VCaP (cell line): Measurements from ENCODE around the gene CACNA1B.

Experiments
- H3K27ac ChIP-seq: fragments of 450-650 bp; 2 replicates; pipeline ENCODE4 v1.5.1; 2017
- TF ChIP-seq, protein P1 (sequence below): fragments of 450-650 bp; conservative IDR thresholded peaks from 2 replicates; pipeline ENCODE4 v1.5.1; 2017; ENCODE audit warnings: mild to moderate bottlenecking, moderate library complexity

Gene CACNA1B

DNA sequence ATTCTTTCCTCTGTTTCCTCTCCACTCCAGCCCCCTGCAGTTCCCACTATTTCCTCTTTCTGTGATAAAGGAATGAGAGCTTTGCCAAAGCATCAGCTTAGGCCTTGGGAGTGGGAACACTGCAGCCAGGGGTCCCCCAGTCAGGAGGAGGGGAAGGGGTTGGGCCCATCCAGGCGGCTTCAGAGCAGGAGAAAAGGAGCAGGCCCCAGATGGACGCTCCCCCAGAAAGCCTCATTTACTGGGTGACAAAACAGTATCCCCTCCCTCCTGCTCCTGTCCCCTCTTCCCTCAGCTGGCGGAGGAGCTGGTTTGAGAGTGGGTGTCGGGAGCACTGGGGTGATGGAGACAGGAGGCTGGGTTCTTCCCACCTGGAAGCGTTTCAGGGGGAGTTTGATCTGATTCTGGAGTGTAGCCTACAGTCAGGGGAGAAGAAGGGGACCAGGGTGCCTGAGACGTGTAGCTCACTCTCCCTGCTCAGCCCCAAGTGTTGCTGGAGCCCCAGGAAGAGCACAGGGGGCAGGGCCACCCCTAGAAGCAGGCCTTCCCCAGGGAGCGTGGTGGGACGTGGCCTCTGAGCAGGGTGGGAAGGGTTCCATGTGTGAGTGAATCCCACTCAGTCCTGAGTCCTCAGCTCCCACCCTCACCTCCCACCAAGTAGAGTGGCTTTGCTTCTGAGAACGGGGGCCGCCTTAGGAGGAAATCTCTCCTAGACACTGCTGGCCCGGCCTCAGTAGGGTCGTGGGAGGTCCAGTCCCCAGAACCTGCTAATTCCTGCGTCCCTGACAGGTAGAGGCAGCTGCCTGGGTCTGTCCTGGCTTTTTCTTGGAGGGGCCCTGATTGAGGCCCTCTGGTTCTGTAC lies 173.1 kb downstream of the CACNA1B start:
- TF ChIP-seq, protein P1, sequence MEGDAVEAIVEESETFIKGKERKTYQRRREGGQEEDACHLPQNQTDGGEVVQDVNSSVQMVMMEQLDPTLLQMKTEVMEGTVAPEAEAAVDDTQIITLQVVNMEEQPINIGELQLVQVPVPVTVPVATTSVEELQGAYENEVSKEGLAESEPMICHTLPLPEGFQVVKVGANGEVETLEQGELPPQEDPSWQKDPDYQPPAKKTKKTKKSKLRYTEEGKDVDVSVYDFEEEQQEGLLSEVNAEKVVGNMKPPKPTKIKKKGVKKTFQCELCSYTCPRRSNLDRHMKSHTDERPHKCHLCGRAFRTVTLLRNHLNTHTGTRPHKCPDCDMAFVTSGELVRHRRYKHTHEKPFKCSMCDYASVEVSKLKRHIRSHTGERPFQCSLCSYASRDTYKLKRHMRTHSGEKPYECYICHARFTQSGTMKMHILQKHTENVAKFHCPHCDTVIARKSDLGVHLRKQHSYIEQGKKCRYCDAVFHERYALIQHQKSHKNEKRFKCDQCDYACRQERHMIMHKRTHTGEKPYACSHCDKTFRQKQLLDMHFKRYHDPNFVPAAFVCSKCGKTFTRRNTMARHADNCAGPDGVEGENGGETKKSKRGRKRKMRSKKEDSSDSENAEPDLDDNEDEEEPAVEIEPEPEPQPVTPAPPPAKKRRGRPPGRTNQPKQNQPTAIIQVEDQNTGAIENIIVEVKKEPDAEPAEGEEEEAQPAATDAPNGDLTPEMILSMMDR: no peak
- no peak overlapping the region for H3K27ac ChIP-seq

DNA sequence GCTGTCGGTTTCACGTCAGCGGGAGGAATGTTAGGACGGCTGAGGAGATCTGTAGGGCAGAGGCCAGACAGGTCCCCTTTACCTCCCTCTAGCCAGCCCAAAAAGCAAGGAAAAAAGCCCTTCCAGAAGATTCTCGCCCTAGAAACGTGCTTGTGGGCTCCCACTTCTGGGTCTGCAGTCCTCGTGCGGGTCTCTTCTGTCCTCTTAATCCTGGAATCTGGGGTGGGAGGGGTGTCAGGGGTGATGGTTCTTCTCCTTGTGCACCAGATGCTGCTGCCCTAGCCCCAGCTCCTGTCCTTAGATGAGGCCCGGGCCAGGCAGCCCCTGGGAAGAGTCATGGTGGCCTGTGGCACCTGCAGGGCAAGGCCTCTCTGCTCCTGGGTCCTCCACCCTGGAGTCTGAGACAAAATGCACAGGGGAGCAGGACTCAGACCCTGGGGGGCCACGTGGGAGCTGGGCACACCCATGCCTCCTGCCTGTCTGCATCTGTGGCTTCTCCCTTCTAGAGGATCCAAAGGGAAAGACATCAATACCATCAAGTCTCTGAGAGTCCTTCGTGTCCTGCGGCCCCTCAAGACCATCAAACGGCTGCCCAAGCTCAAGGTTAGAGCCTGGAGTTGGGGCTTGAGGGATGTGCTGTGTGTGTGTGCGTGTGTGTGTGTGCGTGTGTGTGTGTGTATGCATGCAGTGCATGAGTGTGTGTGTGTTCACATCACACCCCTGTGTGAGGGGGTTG lies 174.2 kb downstream of the CACNA1B start:
- TF ChIP-seq, protein P1: no peak
- no peak overlapping the region for H3K27ac ChIP-seq

DNA sequence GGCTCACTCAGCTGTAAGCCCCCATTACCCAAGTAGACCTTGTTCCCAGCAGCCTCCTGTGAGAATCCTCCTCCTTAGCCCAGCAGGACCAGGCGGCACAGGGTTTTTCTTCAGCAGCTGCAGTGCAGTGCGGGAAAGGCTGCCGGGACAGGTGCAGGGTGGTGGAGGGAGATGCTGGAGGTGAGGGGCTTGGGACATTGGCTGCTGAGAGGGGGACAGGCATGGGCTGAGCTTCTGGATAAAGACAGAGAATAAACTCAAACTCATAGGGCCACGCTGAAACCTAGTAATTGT lies 174.7 kb downstream of the CACNA1B start:
- H3K27ac ChIP-seq: no peak overlapping the region
- TF ChIP-seq, protein P1: no peak

DNA sequence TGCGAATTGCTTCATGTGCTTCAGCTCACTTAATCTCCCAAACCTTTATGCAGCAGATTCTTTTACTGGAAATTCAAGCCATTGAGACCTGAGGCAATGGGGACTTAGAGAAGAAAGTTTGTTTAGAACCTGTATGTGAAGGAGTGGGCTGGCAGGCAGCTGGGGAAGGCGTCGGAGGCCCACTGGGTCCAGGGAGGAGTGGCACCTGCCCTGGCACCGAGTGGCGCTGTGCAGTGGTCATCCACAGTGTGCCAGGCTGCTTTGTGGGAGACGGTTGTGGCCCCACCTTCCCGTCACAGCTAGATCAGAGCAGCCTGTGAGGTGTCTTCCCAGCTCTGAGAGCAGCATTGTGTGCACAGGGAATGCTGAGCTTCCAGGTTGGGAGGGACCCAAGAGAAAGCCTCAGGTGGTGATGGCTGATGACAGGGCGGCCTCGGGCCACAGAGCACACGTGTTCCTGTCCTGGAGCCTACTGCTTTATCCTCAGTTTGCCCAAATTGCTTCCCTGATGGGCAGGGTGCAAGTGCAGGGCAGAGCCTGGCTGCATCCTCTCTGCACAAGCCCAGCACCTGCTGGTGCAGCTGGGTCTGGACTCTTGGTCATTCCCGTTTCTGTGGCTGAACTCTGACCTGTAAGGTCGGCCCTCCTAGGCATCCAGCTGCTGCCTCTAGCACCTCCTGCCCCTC lies 175.2 kb downstream of the CACNA1B start:
- TF ChIP-seq, protein P1: no peak
- H3K27ac ChIP-seq: no peak overlapping the region

DNA sequence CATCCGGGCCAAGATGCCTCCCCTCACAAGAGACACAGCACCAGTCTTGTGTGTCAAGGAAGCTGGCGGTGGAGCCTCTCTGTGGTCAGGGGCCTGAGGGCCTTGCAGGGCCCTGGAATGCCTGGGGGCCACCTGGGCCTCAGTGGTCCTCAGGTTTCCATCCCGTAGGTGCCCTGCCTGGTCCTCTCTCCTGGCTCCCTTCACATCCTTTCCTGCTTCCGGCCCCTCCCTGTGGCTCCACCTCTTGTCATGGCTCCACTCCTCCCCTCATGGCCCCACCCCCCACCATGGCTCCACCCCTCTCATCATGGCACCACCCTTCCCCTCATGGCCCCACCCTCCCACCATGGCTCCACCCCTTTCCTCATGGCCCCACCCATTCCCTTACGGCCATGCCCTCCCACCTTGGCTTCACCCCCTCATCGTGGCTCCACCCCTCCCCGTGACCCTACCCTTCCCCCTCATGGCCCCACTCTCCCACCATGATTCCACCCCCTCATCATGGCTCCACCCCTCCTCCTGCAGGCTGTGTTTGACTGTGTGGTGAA lies 175.8 kb downstream of the CACNA1B start:
- no peak overlapping the region for H3K27ac ChIP-seq
- TF ChIP-seq, protein P1: no peak

DNA sequence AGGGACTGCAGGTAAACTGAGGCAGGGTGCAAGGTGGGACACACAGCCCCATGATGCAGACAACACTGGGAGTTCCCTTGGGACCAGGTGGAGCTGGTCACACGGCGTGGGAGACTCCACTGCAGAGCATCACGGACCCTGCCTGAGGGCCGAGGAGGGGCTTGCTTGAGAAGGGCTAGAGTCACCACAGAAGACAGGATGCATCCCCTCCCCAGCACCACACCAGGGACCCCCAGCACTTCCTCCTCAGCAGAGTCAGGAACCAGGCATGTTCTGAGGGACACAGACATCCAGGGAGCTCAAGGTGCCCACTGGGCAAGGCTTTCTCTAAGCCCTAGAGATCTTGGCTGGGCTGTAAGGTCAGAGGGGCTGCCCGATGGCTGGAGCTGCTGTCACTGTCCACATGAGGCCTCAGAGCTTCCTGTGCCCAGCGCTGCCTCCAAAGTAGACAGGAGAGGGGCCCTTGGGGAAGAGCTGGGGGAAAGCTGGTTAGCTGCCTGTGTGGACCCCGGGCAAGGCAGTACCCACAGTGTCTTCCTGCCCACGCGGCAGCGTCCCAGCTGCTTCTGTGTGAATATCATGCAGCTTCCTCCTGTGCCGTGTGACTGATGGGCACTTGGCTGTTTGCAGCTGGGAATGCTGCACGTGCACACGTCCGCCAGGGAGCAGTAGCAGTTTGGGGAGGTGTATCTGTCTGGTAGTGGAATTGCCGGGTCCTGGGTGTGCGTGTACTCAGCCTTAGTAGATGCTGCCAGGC lies 176.6 kb downstream of the CACNA1B start:
- TF ChIP-seq, protein P1: no peak
- H3K27ac ChIP-seq: no peak overlapping the region
